HTERT RPE-1 (cell line): ENCODE results near the gene ADCY5.

Experiments
- in situ Hi-C: fragments of 300-500 bp; cut with MboI; formaldehyde crosslinking; loops from 4 replicates; pipeline ENCODE4 v1.14.3; 2020; ENCODE audit warnings: low sequenced_read_pairs

The ADCY5 gene

DNA sequence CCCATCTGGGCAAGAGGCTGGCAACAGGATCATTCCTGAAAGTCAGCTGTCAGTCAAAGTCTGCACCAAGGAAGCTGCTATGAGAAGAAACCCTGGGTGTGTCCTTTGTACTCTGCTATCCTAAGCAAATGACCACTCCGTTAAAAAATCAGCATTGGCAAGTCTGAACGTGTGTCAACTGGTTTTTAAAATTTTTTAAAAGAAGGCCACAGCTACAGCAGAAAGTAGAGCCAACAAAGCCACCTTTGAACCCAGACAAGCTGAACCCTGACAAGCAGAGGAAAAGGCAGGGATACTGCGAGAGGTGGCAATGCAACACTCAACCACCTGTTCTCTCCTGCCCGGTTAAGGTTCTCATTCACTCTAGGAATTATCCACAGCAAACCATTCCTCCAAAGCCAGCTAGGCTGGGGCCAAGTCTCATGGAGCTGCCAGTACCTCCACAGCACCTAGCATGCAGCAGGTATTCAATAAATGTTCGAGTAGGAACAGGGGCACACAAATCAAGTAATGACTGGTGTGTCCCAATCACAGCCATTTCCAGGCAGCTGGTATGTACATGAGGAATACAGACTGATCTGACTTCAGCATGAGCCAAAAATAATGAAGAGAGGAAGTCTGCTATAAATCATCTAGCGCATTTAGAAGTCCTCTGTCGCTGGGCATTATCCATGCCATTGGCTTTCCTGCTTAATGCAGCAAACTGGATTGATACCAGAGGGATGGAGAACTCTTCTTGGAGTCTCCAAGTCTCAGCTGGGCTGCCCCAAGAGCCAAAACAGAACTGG is 76.0 kb downstream of the ADCY5 start:
- in situ Hi-C loops = no loop called here

DNA sequence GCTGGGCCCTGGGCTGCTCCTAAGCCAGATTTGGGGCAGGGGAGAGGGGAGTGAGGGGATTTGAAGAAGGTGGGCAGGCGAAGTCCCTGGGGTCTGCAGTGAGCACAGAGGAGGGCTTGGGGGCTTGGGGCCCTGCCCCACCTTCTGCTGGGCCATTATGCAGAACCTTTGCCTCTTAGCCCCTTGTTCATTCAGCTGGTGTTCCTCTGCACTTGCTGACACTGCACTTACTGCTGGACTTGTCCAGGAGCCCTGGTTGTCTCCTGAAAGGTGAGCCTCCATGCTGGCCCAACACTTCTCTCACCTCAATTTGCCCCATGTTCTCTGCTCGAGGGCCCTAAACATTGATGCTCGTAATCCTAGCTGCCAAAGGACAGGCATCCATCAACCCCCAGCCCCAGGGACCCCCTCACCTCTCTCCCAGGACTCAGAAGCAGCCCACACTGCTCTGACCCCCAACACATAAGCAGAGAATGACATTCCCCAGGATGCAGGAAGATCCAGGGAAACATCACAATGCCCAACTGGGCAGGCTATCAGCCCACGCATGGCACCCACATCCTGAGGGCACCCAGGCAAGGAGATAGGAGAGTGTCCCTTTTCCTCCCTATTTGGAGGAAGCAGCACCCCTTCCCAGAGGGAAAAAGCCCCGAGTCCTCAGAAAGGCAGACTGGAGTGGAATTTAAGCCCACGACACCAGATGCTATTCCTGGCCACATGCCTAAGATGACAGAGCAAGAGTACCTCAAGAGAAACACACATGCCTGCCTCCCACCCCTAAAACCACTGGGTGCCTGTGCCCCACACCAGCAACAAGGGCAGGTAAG is 76.8 kb downstream of the ADCY5 start:
- in situ Hi-C loops = no loop called here

DNA sequence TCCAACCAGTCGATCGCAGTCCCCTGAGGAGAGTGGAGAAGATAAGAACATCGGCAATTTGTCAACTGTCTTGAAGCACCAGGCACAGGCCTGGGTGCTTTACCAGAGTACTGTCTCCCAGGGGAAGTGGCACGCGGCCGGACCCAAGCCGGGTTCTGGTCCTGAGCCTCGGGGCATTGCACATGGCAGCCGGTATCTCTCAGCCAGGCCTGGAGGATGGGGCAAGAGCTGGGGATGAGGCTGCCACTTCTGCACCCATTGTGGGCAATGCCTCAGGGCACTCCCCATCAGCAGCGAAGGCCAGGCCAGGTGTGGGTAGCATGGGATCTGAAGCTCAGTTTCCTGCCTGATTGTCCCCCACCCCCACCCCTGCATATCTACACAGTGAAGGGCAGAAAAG is 77.5 kb downstream of the ADCY5 start:
- in situ Hi-C loops = no loop called here

DNA sequence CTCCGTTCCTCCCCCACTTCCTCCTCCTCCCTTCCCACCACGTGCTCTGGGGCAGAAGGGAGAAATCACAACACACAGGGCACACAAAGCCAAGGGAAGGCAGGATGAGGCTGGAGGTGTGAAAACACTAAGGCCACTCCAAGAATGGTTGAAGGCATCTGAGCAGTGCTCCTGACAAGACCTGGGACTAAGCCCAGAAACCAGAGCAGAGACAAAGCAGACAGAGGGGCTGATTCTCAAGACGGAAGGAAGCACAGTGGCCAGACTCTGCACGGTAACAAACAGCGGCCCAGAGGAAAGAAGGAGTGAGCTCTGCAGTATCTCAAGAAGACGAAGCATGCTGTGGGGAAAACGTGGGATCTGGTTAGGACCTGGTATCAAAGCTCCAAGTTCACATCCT is 78.1 kb downstream of the ADCY5 start:
- in situ Hi-C loops = no loop called here

DNA sequence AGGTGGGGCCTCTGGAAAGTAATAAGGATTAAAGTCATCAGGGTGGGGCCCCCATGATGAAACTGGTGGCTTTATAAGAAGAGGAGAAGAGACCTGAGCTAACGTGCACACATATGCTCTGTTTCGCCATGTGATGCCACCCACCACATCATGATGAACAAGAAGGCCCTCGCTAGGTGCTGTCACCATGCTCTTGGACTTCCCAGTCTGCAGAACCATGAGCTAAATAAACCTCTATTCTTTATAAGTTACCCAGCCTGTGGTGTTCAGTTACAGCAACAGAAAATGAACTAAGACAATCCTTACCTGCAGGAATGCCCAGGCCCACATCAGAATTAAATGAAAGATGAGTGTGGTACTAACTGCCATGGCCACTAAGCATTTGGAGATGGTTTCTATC is 79.8 kb downstream of the ADCY5 start:
- in situ Hi-C loops = no loop called here

DNA sequence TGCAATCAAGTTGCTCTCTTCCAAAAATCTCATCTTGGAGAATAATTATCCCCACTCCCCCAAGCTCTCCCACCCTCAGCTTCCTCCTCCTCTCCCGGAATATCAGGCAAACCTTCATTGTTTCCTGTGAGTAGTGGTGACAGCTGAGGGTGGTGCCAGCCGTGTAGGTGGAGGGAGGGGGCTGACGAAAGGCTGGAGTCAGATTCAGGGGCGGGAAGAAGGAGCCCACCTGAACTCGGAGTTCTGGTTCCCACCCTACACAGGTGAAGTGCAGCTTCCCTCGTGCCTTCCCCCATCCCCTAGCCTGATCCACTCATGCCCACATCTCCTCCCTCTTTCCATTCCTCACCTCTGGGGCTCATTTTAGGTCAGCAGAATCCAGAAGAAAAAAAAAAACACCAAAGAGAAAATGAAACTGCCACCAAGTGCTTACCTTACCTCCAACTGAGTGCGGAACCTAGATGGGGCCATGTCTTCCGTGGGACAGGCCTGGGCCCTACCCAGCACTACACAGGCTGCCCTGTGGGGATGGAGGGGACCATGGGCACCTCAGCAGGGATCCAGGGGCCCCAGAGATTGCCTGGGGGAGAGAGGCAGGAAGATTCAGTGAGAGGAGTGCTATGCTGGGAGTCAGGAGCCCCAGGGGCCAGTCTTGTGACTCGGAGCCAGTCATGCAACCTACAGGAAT is 81.3 kb downstream of the ADCY5 start:
- in situ Hi-C loops = no loop called here

DNA sequence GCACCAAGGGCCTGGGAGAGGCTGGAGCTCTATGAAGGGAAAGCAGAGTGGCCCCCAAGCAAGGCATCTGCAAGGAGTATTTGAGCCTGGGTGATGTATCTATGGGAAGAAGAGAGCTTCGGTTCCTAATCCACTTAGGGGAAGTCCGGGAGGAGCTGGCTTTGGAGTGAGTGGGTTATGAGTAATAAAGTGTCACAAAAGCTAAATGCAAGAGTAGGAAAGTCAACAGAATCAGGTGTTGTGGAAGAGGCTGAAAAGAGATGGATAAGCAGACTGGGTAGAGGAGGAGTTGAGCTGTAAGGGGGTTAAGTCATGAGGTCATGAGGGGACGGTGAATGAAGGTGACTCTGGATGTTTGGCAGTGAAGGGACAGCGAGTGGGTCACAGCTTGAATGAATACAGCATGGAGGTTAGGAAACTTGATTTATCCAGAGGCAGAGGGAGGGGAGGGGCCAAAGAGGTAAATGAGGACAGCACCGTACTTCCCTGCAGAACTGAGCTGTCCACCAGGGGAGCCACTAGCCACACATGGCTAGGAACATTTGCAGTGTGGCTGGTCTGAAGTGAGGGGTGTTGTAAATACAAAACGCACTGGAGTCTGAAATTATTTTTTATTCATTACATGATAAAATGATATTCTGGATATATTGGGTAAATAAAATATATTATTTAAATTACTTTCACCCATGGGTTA is 83.3 kb downstream of the ADCY5 start:
- in situ Hi-C loops = no loop called here

DNA sequence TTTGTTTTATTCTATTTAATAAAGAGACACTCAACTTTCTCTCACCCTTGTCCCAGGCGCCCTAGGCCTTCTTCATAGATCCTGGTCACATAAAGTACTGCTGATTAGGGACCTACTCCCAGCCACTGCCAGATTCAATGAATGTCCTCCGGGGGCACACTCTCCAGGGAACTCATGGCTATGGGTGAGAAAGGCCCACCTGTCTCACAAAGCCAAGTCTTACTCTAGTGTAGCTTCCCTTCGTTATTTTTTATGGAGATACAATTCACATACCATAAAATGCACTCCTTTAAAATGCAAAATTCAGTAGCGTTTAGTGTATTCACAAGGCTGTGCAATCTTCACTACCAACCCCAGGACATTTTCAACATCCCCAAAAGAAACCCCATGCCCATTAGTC is 87.8 kb downstream of the ADCY5 start:
- in situ Hi-C loops = no loop called here

DNA sequence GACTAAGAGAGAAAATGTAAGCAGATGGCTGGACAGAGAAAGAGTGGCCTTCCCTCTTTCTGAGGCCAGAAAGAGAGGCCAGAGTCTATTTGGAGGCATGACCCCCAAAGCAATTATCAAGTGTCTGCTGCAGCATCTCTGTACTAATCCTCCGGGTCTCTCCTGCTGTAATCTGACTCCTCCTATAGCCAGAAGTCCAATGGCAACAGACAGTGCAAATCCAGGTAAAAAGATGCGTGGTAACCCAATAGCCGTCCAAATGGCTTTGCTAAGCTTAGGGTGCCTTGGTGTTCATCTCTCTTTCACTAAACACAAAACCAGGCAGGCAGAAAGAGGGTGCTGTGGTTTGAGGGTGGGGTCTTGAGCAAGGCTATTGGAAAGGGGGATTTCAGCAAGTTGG is 91.6 kb downstream of the ADCY5 start:
- in situ Hi-C loops = no loop called here

DNA sequence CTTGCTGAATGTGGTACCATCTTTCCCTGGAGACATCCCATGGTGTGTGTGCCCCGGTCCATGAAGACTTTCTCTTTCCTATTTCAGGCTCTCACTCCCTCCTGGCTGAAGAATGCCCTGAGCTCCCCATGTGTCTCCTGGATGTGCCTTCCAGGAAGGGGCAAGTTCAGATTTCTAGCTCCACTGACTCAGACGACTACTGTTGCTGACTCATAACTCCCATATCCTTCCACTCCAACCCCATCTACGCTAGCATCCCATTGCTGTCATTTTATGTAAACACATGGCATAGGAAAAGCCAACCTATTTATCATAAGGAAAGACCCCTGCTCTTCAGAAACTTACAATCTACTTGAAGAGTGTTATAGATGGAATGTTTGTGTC is 95.0 kb downstream of the ADCY5 start:
- in situ Hi-C loops = no loop called here

DNA sequence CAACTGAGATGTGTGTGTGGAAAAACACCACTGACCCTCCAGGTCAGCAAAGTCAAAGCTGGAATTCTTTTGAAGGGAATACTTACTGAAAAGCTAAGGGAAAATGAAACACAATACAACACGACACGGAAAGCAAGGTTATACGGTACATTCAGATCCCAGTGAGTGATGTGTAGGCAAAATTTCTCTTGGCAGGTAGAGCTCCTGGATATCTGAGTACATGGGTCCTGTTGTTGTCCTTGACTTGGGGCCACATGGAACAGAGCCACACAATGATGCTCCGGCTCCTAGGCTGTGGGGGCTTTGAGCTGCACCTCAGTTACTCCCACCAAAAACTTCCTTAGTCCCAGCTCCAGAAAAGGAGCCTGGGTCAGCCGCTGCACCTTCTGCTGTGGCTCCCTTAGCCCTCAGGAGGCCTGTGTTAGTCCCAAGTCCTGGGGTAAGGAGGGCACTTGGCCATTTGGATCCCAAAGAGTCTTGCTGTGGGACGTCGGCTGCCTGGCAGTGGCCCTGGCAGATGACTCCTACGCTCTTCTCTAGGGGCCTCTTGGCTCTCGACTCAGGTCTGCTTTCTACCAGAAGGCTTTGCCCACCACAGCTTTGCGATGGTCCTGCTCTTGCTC is 95.6 kb downstream of the ADCY5 start:
- in situ Hi-C loops = no loop called here

DNA sequence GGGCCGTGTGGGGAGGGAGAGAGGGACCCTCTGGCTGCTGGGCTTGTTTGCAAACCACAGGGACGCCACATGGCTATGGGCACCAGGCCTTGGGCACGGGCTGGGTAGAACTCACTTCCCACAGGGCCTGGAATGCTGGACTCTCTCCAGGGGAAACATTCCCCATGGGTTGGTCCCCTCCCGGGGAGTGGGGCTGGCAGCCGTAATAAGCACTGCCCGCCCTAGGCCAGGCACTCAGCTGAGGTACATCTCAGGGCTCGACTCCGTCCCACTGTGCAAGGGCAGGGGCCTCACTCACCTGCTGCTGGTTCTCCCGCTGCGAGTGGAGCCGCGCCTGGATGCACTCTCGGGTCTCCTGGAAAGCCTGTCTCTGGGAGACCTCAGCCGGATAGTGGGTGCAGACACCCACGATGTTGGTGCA is 96.7 kb downstream of the ADCY5 start:
- in situ Hi-C loops = no loop called here

DNA sequence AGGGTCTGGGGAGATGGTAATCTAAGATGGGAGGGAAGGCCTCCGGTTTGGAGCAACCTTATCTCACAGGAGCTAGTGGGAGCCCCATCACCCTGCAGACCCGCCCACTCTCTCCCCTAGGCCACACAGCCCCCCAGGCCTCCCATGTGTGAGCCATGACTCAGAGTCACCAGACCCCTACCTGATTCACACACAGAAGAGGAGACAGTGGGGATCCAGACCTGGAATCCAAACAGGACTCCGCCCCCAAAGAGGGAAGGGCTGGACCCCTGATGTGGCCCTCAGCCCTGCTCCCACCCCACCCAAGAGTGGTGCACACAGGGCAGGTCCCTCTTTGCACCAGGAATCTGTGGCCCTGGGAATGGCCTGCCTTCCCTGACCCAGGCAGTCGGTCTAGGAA is 97.4 kb downstream of the ADCY5 start:
- in situ Hi-C loops = no loop called here

DNA sequence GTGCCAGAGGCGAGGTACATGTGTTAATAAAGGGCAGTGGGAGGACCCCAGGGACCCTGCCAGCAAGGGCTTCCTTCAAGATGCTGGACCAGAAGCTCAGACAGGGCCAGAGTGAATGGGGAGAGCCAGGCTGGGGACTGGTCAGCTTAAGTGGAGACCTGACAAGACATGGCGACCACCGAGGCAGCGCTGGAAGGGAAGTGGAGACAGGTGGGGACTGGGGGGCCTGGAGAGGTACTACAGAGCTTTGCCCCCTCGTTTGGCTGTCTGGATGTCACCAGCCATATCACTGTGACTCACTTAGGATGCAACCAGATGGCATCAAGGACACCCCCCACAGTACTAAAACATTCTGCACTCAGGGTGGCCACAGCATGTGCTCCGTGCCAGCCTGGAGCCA is 97.9 kb downstream of the ADCY5 start:
- in situ Hi-C loops = no loop called here

DNA sequence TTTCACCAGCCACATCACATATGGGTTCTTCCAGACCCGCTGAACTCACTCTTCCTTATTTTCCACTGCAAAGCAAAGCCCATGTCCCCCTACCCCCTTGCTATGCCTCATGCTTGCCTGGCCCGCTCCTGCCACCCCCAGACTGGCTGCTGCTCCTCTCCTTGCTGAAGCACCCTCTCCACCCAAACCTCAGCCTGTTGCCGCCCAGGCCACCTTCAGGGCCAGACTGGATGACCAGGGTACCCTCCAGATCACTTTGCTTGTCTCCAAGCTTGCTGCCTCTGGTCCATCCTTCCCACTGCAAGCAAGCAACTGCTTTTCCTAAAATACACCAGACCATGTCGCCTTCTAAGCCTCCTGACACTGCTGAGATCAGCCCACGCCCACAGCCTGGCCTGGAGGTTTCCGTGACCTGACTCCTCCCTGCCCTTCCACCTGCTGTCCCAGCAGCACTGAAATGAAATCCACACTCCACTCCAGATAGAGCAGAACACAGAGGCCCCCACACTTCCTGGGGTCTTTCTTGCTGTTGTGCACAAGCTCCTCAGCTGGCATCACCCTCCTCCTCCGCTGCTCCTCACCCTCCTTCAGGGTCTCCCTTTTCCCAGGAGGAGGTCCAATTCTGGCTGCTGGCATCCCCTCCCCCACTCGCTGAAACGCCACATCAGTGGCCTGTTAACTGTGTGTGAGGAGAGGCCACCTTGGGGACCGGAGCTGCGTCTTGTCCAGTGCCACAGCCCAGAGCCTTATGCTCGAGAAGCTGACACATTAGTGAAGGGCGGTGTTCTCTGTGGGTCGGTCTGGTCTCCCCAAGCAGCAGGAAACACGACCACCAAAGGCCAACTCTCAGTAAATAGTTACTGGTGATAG is 99.1 kb downstream of the ADCY5 start:
- in situ Hi-C loops = no loop called here

DNA sequence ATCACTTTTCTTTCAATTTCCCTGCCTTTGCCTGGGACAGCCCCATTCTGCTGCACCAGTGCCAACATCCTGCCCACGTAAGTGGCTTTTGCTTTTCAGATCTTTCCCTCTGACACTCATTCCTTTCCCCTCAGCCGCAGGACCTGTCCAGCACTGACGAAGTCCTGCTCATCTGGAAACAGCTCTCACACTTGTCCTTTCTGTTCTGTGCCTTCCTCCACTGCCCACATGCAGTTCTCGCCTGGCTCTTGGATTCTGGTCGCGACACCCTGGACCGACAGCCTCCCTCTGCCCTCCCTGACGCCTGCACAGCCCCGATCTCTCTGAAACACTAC is 99.7 kb downstream of the ADCY5 start:
- in situ Hi-C loops = no loop called here

DNA sequence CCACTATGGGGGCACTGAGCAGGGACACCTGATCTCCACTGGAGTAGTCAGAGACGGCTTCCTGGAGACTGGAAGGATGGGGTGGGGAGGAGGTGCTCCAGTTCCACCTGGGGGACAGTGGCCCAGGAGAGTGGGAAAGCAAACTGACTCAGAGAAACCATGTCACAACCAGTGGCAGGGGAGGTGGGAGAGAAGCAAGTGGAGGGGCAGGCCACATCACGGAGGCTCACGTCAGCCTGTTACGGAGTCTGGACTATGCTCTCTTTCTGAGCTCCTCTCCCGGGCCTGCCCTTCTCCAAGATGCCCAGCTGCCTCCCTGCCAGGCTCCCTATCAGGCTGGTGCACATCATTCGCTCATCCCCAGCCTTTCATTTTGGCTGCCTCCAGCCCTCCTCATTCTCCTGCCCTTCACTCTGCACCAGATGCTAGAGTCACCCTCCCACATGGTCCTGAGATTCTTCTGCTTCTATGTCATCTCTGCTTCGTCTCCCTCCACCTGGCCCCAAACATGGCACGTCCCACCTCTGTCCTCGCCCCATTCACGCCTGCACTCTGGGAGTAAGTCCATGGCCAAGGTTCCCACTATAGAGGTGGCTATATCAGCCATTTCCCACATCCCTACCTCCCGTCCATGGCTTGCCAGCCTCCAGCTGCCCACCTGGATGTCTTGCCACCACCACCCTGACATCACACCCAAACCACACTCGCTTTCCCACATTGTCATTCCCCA is 100.3 kb downstream of the ADCY5 start:
- in situ Hi-C loops = no loop called here

DNA sequence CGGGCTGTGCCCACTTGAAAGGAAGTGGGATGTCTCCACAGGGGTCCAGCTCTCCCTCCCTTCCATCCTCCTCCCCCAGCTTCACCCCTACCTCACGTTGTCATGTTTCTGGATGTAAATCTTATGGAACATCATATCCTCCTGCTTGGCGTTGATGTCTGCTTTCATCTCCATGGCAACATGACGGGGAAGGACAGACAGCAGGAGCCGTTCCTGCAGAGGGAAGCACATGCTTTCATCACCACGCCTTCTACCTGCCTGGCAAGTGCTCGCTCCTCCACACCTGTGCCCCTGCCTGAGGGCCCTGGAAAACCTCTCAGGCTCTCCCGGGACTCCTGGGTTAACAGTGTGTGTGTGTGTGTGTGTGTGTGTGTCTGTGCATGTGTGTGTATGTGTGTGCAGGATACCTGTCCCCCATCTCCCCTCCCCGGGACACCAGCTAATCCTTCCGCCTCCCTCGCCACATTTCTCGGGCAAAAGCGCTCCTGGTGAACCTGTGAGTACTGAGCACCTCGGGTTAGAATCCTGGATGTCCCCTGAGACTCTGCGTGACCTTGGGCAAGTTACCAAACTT is 101.1 kb downstream of the ADCY5 start:
- in situ Hi-C loops = no loop called here

DNA sequence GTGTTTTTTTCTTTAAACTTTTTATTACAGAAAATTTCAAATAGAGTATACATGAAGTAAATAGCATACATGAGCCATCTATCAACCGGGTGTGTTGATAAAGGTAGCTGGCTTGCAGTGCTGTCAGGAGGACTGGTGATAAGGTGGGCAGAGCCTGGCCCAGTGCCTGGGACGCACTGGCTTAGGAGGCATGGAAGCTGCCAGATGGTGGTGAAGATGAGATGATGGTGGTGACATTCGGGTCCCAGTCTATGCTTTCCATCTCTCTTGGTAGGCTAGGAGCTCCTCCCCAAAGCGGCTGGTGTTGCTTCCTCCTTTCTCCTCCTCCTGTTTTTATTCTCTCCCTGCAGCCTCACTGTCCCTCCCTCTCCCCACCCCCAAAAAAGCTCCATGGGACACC is 101.7 kb downstream of the ADCY5 start:
- in situ Hi-C loops = no loop called here
